OCI-LY1 (cell line): Measurements from ENCODE around the gene B4GALT4.

Source experiments
- H2AFZ ChIP-seq: fragments of 200-600 bp; sonication (generic), shearing (Covaris generic); 2 replicates; pipeline ENCODE4 v1.6.0; 2014; ENCODE audit warnings: antibody characterized with exemption, mild to moderate bottlenecking, low read length
- H3F3A ChIP-seq: fragments of 200-600 bp; sonication (generic), shearing (Covaris generic); 2 replicates; pipeline ENCODE4 v1.6.0; 2014; ENCODE audit warnings: mild to moderate bottlenecking, antibody characterized with exemption, low read length, moderate library complexity; ENCODE audit not compliant: insufficient read depth
- H3K27ac ChIP-seq: fragments of 200-600 bp; sonication (generic); 2 replicates; pipeline ENCODE4 v1.5.1; 2014; ENCODE audit warnings: low read length, mixed run types, mild to moderate bottlenecking, low read depth; ENCODE audit not compliant: poor library complexity, severe bottlenecking
- H3K27me3 ChIP-seq: fragments of 200-600 bp; sonication (generic); 2 replicates; pipeline ENCODE4 v1.6.0; 2014; ENCODE audit warnings: antibody characterized with exemption, mild to moderate bottlenecking, low read length, moderate library complexity; ENCODE audit not compliant: insufficient read depth
- H3K36me3 ChIP-seq: fragments of 200-600 bp; sonication (generic); 2 replicates; pipeline ENCODE4 v1.6.1; 2014; ENCODE audit warnings: mild to moderate bottlenecking, antibody characterized with exemption, low read length, moderate library complexity, mixed read lengths; ENCODE audit not compliant: insufficient read depth
- H3K4me1 ChIP-seq: fragments of 200-600 bp; sonication (generic); 2 replicates; pipeline ENCODE4 v1.5.1; 2014; ENCODE audit warnings: mild to moderate bottlenecking, low read length, moderate library complexity; ENCODE audit not compliant: insufficient read depth, severe bottlenecking
- H3K4me2 ChIP-seq: fragments of 200-600 bp; sonication (generic), shearing (Covaris generic); 2 replicates; pipeline ENCODE4 v1.6.1; 2014; ENCODE audit warnings: low read length
- H3K4me3 ChIP-seq: fragments of 200-600 bp; sonication (generic); 2 replicates; pipeline ENCODE4 v1.5.1; 2014; ENCODE audit warnings: low read length, low read depth, mild to moderate bottlenecking, mixed read lengths; ENCODE audit not compliant: poor library complexity, severe bottlenecking
- H3K79me2 ChIP-seq: fragments of 200-600 bp; shearing (Covaris generic); 2 replicates; pipeline ENCODE4 v1.6.1; 2016; ENCODE audit warnings: mixed run types, low read length, mixed read lengths; ENCODE audit not compliant: insufficient read depth
- H3K9ac ChIP-seq: fragments of 200-600 bp; sonication (generic), shearing (Covaris generic); 2 replicates; pipeline ENCODE4 v1.6.1; 2014; ENCODE audit warnings: mild to moderate bottlenecking, low read length, mixed read lengths
- H3K9me2 ChIP-seq: fragments of 200-600 bp; sonication (generic), shearing (Covaris generic); 2 replicates; pipeline ENCODE4 v1.6.1; 2014; ENCODE audit warnings: low read depth, mild to moderate bottlenecking, low read length, mixed read lengths
- H3K9me3 ChIP-seq: fragments of 200-600 bp; shearing (Covaris generic); 2 replicates; pipeline ENCODE4 v1.6.1; 2014; ENCODE audit warnings: low read length, mixed read lengths
- H4K20me1 ChIP-seq: fragments of 200-600 bp; sonication (generic), shearing (Covaris generic); 2 replicates; pipeline ENCODE4 v1.6.0; 2016; ENCODE audit warnings: mild to moderate bottlenecking, low read length; ENCODE audit not compliant: insufficient read depth
- EZH2 ChIP-seq: fragments of 200-600 bp; sonication (generic), shearing (Covaris generic); IDR thresholded peaks from 2 replicates; pipeline ENCODE4 v1.8.0; 2017; ENCODE audit warnings: borderline replicate concordance, mixed run types, mild to moderate bottlenecking, antibody characterized with exemption, low read length, moderate library complexity, mixed read lengths
- TF ChIP-seq, protein P1 (sequence below): fragments of 200-600 bp; sonication (generic), shearing (Covaris generic); IDR thresholded peaks from 2 replicates; pipeline ENCODE4 v1.5.1; 2017; ENCODE audit warnings: mild to moderate bottlenecking, antibody characterized with exemption, low read length, moderate library complexity, mixed read lengths

B4GALT4 gene

DNA sequence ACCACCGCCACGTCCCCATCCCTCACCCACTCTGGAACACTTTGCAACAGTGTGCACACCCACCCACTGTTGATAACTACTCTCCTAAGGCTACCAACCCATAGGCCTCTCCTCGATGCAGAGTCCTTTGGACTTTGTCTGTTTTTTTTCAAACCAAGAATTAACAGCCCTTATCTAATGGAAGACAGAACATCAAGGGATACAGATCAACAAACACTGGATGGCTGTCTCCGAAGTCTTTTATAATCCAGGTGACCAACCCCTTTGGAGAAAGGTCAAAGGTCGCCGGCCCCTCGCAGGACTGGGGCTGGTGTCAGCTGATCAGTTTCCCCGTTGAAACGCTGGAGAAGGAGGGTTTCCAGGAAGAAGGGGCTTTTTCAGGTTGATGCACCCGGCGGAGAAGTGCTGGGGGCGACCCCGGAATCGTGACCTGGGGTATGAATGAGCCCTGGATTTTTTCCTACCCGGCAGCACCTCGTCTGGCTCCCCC, 532 bp downstream of the B4GALT4 start:
- Histone ChIP-seq H2AFZ (no peak overlapping the region), H3K9ac (peak overlapping the region; percentile 72), H4K20me1 (no peaks in the 10 kb centered on the region), H3F3A (no peaks in the 10 kb centered on the region), H3K27ac (no peak overlapping the region), H3K4me3 (peak overlapping the region; percentile 84), H3K4me2 (peak overlapping the region; percentile 86), H3K27me3 (no peaks in the 10 kb centered on the region), H3K79me2 (peaks cover 11% of the 10 kb centered on the region), H3K4me1 (peaks cover 19% of the 10 kb centered on the region), H3K9me2 (no peaks in the 10 kb centered on the region), H3K9me3 (no peaks in the 10 kb centered on the region), H3K36me3 (peaks cover 11% of the 10 kb centered on the region; the same call in 1 of the 2 replicates)
- TF ChIP-seq EZH2: no peak
- TF ChIP-seq, protein P1, sequence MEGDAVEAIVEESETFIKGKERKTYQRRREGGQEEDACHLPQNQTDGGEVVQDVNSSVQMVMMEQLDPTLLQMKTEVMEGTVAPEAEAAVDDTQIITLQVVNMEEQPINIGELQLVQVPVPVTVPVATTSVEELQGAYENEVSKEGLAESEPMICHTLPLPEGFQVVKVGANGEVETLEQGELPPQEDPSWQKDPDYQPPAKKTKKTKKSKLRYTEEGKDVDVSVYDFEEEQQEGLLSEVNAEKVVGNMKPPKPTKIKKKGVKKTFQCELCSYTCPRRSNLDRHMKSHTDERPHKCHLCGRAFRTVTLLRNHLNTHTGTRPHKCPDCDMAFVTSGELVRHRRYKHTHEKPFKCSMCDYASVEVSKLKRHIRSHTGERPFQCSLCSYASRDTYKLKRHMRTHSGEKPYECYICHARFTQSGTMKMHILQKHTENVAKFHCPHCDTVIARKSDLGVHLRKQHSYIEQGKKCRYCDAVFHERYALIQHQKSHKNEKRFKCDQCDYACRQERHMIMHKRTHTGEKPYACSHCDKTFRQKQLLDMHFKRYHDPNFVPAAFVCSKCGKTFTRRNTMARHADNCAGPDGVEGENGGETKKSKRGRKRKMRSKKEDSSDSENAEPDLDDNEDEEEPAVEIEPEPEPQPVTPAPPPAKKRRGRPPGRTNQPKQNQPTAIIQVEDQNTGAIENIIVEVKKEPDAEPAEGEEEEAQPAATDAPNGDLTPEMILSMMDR: no peak

DNA sequence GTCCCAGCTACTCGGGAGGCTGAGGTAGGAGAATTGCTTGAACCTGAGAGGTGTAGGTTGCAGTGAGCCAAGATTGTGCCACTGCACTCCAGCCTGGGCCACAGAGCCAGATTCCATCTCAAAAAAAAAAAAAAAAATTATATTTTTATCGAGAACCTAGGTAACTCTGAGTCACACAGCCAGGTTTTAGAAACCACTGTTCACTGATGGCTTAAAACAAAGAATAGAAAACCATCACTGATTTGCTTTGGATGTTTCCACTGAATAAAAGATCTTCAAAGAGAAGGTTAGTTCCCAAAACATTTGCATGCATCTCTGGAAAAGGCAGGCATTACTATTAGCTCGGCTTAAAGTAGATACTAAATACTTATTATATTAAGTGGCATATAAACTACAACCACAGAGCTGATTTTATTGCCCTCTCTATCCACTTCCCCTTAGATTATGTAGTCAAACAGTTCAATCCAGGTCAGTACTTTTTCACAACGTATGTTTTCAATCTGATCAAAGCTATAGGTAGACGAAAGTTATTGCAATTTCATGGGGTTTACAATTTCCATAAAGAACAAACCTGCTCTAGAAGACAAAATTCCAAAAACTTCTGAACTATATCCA, 1.4 kb downstream of the B4GALT4 start:
- Histone ChIP-seq H3K4me1 (peaks cover 19% of the 10 kb centered on the region), H3K79me2 (peaks cover 11% of the 10 kb centered on the region), H3K27ac (no peak overlapping the region), H3K9me3 (no peaks in the 10 kb centered on the region), H3K9me2 (no peaks in the 10 kb centered on the region), H3K9ac (peak overlapping the region; percentile 72), H3K27me3 (no peaks in the 10 kb centered on the region), H3F3A (no peaks in the 10 kb centered on the region), H3K36me3 (peaks cover 17% of the 10 kb centered on the region), H2AFZ (no peak overlapping the region), H3K4me3 (peak overlapping the region; percentile 84), H4K20me1 (no peaks in the 10 kb centered on the region), H3K4me2 (peak overlapping the region; percentile 86)
- TF ChIP-seq, protein P1: no peak
- TF ChIP-seq EZH2: no peak

DNA sequence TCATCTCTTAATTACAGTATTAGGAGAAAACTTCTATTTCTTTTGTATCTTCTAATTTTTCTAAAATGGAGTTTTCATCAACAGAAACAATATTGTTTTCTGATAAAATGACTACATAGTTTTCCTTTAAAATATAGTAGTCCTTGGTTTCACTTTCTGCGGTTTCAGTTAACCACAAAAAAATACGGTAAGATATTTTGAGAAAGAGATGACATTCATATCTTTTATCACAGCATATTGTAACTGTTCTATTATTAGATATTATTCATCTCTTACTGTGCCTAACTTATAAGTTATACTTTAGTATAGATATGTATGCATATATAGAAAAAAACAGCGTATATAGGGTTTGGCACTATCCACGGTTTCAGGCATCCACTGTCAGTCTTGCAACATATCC, 2.3 kb downstream of the B4GALT4 start:
- Histone ChIP-seq H3K4me3 (no peak overlapping the region), H4K20me1 (no peaks in the 10 kb centered on the region), H3K27ac (no peak overlapping the region), H2AFZ (no peak overlapping the region), H3K9me2 (no peaks in the 10 kb centered on the region), H3K79me2 (peaks cover 11% of the 10 kb centered on the region), H3K36me3 (peaks cover 23% of the 10 kb centered on the region), H3K9me3 (no peaks in the 10 kb centered on the region), H3K9ac (no peak overlapping the region), H3K4me1 (peaks cover 19% of the 10 kb centered on the region), H3K4me2 (no peak overlapping the region), H3F3A (no peaks in the 10 kb centered on the region), H3K27me3 (no peaks in the 10 kb centered on the region)
- TF ChIP-seq, protein P1: no peak
- no peak for TF ChIP-seq EZH2
